SIG-M5 treated with dmso at 0.1 percent for 504 hours (cell line): ENCODE data around the gene PCNP.
A peak's percentile ranks its signal among the peaks of the same experiment; 100 is the strongest.
"Not testable (repeated sequence)": the region's sequence is repeated elsewhere in the genome, so short reads cannot be mapped to it uniquely, and the experiment has no call there.

ENCODE experiments used
- DNase-seq: peaks from one replicate; lab custom pipeline; 2025; ENCODE audit not compliant: unreplicated experiment; lab: John Stamatoyannopoulos, UW

Gene PCNP

DNA sequence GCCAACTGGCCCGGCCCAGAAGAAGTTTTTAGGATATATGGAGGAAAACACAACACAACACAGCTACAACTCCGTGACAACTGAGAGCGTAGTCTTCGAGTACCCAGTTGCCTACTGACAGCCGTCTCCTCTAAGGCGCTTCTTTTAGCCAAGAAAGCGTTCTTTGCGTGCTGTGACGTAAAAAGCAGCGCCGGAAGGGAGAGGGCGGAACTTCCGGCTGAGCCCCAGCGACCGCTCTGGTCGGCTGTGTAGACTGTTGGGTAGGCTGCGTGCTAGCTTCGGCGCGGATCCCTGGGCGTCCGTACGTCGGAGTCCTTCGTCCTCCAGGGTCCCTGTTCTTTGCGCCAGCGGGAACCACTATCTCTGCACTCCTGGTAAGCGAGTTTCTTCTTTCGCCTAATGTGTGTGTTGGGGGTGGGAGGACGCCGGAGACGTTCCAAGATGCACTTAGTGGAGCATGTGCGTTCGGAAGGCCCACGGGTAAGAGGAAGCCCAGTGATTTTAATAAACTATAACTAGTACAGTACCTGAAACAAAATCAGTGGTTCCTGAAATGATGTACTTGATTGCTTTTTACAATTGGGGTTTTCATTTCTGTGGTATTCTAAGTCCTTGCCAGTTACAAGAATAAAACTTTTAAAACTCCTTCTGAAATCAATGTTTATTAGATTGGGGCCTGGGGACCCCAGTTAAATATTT lies 12.2 kb upstream of the PCNP start, which contains the start of gene TRMT10C:
TSS of gene TRMT10C (plus strand) at position 239 of the 699 bp plus-strand sequence. CDS start 2,914 bp downstream, outside the sequence.
- DNase-seq, result peak; percentile 94

DNA sequence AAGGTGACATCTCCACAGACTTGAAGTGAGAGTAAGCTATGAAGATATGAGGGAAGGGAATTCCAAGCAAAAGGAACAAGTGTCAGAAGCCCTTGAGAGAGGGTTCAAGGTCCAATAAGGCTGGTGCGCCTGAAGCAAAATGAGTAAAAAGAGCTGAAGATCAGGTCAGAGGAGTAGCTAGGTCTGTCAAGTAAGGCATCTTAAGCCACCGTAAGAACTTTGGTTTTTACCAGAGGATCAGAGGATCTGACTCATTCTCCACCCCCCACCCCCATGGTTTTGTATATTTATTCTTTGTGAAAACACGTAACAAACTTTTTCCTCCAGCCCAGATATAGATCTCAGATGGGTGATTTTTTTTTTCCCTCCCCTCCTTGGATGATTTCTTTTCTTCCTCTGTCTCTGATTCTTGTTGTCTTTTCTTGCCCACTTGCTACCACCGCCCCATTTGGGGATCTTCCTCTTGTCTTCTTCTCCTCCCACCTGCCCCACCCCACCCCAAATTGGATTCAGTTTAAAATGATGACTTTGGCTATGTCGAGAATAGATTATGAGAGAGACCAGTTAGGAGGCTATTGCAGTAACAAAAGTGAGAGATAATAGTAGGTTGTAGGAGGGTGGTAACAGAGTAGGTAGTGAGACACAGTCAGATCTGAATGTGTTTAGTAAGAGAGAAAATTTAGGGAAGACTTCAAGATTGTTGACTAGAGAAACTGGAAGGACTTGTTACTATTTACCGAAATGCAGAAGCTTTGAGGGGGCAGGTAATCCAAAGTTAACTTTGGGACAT lies 6.3 kb upstream of the PCNP start:
- peak; percentile 9 for DNase-seq

DNA sequence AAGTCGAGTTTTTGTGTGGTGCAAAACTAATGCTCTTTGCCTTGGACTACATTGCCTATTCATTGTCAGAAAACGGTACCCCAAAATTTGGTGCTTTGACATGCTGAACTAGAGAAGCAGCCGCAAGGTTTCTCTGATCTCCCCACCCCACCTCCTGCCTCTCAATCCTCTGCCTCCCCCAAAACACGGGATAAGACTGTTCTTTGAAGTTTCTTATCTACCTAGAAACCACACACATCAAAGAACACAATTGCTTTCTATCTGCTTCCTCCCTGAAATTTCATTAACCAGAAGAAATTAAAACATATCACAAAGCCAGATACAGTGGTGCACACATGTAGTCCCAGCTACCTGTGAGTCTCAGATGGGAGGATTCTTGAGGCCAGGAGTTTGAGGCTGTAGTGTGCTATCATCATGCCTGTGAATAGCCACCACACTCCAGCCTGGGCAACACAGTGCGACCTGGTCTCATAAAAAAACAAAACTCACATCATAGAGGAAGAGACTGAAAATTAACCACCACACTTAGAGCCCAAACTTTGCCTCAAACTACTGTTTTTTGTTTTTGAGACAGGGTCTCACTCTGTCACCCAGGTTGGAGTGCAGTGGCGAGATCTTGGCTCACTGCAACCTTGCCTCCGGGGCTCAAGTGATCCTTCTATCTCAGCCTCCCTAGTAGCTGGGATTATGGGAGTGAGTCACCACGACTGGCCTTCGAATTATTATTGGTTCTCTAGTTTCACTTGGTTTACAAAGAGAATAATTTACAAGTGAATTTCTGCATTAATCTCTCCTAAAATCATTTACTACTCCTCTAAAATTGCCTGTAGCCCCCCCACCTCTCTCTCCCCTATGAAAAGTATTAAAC lies 2.7 kb upstream of the PCNP start:
- no peak for DNase-seq

DNA sequence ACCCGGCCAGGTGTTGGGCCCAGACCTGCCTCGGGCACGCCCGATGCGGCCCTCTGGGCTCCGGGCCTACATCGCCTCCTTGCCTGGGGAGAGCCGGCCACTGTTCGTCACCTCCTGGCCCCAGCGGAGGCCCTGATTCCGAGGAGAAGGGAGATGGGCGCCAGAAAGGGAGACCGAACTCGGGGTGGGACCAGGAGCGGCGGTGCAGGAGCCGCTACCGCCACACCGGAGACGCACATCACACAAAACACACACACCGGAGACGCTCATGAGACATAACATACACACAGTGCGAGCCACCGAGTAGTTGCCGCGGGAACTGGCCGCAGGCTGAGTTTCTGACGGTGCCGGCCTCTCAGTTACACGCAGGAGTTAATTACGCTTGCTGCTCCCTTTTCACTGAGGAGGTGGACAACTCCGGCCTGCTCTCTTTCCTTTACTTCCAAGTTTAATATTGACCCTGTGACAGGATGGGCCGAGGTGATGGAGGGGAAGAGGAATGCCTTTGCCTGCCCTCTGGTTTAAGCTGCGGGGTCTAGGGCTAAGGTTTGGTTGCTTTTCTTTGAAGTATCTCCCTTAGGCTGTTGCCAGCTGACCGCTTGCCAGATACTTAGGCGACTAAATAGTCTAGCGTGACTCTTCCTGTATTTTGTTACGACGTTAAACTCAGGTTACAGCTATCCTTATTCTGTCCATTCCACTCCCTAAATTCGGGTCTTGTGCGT lies 570 bp downstream of the PCNP start:
- DNase-seq, result peak; percentile 47

DNA sequence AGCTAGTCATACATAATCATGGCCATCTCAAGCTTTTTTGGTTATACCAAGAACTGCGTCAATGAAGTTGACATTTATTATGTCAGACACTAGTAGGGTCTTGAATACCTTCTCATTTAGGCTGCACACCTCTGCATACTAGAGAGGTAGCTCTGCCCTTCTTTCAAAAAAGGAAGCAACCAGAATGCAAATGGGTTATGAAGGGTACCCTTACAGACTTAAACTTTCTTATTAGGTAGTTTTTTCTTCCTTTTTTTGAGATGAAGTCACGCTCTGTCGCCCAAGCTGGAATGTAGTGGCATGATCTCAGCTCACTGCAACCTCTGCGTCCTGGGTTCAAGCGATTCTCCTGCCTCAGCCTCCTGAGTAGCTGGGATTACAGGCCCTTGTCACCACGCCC lies 3.3 kb downstream of the PCNP start:
- no peak for DNase-seq

DNA sequence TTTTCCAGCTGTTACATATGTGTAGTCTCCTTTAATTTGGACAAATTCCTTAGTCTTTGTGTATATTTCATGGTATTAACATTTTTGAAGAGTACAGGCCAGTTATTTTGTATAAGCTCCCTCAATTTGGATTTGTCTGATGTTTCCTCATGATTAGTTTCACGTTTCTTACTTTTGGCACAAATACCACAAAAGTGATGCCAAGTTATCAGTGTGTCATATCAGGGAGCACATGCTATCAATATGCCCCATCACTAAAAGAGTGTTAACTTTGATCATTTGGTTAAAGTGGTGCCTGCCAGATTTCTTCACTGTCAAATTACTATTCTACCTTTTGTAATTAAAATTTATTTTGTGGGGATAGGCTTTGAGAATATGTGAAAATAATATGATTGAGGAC lies 14.6 kb downstream of the PCNP start:
- no peak for DNase-seq

DNA sequence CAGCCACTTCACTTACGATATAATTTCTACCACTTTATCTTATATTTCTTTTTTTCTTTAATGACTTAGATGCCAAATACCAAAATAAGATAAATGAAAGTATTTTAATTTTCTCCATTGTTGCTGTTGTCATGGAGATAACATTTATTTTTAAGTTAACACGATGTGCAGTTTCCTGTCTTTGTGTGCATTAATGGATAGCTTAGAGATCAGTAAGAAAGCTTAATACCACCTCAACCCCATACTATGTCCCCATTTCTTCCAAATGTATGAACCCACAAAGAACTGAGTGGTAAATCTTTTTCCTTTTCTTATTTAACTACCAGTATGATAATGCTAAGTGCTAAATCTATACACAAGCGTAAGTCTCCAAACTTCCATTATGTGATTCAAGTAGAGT lies 17.1 kb downstream of the PCNP start:
- DNase-seq, result no peak

DNA sequence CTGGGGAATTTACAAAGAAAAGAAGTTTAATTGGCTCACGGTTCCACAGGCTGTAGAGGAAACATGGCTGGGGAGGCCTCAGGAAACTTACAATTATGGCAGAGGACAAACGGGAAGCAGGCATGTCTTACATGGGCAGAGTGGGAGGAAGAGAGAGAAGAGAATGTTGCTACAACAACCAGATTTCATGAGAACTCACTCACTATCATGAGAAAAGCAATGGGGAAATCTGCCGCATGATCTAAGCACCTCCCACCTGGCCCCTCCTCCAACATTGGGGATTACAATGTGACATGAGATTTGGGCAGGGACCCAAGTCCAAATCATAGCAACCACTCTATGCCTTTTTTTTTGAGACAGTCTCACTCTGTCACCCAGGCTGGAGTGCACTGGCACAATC lies 28.8 kb downstream of the PCNP start:
- no peak for DNase-seq

DNA sequence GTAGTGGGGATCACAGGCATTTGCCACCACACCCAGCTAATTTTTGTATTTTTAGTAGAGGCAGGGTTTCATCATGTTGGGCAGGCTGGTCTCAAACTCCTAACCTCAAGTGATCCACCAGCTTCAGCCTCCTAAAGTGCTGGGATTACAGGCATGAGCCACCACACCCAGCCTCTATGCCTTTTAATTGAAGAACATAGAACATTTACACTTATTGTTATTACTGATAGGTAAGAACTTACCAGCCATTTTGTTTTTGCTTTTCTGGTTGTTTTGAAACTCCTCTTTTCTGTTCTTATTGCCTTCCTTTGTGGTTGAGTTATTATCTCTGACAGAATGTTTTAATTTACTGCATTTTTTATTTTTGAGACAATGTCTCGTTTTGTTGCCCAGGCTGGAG lies 29.2 kb downstream of the PCNP start:
- no peak for DNase-seq

DNA sequence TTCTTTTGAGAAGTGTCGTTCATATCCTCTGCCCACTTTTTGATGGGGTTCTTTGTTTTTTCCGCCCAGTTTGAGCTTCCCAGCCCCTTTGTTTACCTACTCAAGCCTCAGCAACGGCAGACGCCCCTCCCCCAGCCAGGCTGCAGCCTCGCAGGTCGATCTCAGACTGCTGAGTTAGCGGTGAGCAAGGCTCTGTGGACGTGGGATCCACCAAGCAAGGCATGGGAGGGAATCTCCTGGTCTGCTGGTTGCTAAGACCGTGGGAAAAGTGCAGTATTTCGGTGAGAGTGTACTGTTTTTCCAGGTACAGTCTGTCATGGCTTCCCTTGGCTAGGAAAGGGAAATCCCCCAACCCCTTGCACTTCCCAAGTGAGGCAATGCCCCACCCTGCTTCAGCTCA lies 31.4 kb downstream of the PCNP start:
- not testable (repeated sequence) for DNase-seq

DNA sequence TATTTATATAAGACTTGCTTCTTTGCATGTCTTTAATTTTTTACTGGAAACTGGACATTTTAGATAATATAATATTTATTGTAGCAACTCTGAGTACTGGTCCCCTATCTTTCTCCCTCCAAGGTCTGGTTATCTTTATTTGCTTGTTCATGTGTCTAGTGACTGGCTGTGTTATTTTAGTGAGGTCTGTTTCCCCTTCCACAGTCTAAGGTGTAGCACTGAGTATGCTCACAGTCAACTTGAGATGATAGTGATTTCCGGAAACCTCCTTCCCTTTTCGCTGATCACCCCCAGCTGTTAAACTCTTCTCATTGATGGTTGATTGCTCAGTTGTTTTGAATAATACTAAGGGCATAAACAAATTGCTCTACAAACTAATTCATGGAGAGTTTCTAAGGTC lies 37.0 kb downstream of the PCNP start:
- DNase-seq, result no peak

DNA sequence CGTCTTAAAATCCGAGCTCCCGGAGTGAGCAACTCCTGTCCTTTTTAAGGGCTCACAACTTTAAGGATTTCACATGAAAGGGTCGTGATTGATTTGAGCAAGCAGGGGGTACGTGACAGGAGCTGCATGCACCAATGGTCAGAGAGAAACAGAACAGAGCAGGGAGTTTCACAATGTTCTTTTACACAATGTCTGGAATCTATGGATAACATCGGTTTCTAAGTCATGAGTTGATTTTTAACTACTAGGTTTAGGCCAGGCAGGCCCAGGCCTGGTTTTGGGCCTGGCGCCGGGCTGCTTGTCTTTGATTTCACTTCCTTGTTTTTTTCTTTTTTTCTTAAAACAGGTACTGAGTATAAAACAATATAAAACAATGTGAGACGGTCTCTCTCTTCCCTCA lies 39.0 kb downstream of the PCNP start:
- DNase-seq, result not testable (repeated sequence)

DNA sequence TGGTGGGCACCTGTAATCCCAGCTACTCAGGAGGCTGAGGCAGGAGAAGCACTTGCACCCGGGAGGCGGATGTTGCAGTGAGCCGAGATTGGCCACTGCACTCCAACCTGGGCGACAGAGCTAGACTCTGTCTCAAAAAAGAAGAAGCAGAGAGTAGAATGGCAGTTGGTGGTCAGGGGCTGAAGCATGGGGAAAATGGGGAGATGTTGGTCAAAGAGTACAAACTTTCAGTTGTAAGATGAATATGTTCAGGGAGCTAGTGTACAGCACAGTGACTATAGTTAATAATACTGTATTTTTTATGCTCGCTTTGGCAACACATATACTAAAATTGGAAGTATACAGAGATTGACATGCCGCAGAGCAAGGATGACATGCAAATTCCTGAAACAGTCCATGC lies 41.5 kb downstream of the PCNP start:
- no peak for DNase-seq

DNA sequence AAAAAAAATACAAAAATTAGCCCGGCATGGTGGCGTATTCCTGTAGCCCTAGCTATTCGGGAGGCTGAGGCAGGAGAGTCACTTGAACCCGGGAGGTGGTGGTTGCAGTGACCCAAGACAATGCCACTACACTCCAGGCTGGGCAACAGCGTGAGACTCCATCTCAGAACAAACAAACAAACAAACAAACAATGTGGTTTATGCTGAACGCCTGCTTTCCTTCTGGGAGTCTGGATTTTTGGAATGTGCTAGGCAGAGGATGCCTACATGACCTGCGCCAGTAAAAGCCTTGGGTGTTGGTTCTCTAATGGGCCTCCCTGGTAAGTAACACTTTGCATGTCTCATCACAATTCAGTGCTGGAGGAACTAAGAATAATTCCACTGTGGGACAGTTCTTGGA lies 43.5 kb downstream of the PCNP start:
- DNase-seq, result no peak

DNA sequence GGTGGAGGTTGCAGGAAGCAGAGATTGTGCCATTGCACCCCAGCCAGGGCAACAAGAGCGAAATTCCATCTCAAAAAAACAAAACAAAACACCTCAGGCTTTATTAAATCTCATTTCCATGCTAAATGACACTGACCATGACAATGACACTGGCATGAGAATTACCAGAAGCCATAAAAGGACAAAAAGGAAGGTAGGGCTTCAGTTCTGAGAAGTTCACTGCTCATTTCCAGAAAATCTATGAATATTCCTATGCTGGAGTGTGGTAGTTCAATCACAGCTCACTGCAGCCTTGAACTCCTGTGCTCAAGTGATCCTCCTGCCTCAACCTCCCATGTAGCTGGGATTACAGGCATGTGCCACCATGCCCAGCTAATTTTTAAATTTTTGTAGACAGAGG lies 44.7 kb downstream of the PCNP start:
- no peak for DNase-seq

DNA sequence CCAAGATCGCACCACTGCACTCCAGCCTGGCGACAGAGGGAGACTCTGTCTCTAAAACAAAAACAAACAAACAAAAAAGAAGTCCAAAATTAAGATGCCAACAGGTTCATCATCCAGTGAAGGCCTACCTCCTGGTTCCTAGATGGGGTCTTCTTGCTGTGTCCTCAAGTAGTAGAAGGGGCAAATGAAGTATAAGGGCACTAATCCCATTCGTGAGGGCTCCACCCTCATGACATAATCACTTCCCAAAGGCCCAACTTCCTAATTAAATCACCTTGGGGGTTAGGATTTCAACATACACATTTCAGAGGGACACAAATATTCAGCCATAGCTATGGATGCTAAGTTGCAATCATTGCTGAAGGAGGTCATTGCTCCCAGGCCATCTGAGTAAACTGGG lies 45.8 kb downstream of the PCNP start:
- no peak for DNase-seq

DNA sequence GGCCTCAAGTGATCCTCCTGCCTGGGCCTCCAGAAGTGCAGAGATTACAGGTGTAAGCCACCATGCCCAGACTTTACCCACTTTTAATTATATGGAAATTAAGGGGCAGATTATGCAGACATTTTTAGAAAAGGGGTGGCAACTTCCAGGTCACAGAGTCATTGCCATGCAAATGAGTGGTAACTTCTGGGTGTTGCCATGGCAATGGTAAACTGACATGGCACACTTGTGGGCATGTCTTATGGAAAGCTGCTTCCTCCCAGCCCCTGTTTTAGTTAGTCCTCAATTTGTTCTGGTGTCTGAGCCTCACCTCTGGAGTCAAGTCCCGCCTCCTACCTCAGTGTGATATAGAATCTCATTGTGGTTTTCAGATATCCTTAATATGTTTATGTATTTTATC lies 49.7 kb downstream of the PCNP start:
- no peak for DNase-seq

DNA sequence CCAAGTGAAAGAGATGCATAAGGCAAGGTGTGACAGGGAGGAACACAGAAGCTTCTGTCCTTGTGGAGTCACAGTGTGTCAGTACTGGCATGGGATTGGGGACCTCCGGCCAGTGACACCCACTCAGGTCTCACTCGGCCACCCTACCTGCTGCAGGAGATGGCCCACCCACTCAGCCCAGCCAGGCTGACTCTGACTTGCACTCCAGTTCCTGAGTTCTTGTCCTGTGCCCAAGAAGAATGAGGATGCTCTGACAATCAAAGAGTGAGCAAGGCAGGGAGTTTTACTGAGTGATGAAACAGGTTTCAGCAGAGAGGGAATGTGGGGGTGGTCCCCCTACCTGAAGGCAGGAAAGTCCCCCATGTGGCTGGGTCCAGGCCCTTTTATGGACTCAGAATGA lies 50.9 kb downstream of the PCNP start:
- no peak for DNase-seq

DNA sequence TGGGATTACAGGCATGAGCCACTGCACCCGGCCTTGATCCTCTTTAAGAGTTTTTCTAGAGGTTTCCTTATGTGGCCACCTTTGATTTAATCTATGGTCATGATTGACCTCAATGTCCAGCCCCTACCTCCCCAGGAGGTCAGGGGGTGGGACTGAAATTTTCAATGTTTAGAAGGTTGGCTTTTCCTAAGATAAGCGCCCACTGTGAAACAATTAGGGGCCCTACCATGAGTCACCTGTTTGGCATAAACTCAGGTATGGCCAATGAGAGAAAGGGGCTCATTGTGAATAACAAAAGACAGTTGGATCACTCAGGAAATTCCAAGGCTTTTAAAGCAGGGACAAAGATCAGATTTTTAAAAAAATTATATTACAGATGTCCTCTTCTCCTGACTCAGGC lies 51.9 kb downstream of the PCNP start:
- no peak for DNase-seq

DNA sequence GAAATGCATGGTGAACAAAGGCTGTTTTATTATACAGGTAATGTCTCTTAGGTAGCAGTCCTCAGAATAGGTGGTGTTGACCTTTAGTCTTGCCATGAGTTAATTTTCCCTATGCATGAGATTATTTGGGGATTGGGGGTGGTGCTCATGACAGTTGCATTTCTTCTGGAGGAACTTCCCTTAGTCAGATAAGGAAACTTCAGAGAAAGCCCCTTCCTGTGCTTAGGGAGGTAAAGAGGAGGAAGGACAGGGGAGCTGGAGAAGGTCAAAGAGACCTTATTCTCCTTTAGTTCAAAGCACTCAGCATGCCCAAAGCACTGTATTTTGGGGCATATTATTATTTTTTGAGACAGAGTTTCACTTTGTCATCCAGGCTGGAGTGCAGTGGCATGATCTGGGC lies 55.2 kb downstream of the PCNP start:
- no peak for DNase-seq
